Measurements from ENCODE around the gene CDK19.
"Not testable (repeated sequence)": the region's sequence is repeated elsewhere in the genome, so short reads cannot be mapped to it uniquely, and the experiment has no call there.

CDK19 gene

GRCh38 chr6:110744991-110745390, 70.3 kb downstream of the CDK19 start:
- no peak for TF ChIP-seq CTCF (IDR thresholded peaks at IDR 0.05; ENCODE audit: borderline replicate concordance, insufficient read depth, low read depth, low read length)
- H3K4me3 ChIP-seq (ENCODE audit: low read depth, low read length), result no peak overlapping the region

- not testable (repeated sequence) for H3K4me3 ChIP-seq (ENCODE audit: low read depth, low read length)
Measured at GRCh38 chr6:110742552-110742951, 72.7 kb downstream of the CDK19 start.

- H3K4me3 ChIP-seq (ENCODE audit: low read depth, low read length), result no peak overlapping the region
- no peak for TF ChIP-seq CTCF (IDR thresholded peaks at IDR 0.05; ENCODE audit: borderline replicate concordance, insufficient read depth, low read depth, low read length)
Measured at GRCh38 chr6:110741517-110741916, 73.8 kb downstream of the CDK19 start.

GRCh38 chr6:110738899-110739365, 76.3 kb downstream of the CDK19 start:
- TF ChIP-seq CTCF (IDR thresholded peaks at IDR 0.05; ENCODE audit: borderline replicate concordance, insufficient read depth, low read depth, low read length), result no peak
- H3K4me3 ChIP-seq (ENCODE audit: low read depth, low read length), result no peak overlapping the region

GRCh38 chr6:110735666-110736065, 79.6 kb downstream of the CDK19 start:
- no peak overlapping the region for H3K4me3 ChIP-seq (ENCODE audit: low read depth, low read length)
- TF ChIP-seq CTCF (IDR thresholded peaks at IDR 0.05; ENCODE audit: borderline replicate concordance, insufficient read depth, low read depth, low read length), result no peak

- no peak overlapping the region for H3K4me3 ChIP-seq (ENCODE audit: low read depth, low read length)
- TF ChIP-seq CTCF (IDR thresholded peaks at IDR 0.05; ENCODE audit: borderline replicate concordance, insufficient read depth, low read depth, low read length), result no peak
Measured at GRCh38 chr6:110731898-110732297, 83.4 kb downstream of the CDK19 start.

GRCh38 chr6:110731196-110731595, 84.1 kb downstream of the CDK19 start:
- TF ChIP-seq CTCF (IDR thresholded peaks at IDR 0.05; ENCODE audit: borderline replicate concordance, insufficient read depth, low read depth, low read length), result no peak
- no peak overlapping the region for H3K4me3 ChIP-seq (ENCODE audit: low read depth, low read length)

- no peak for TF ChIP-seq CTCF (IDR thresholded peaks at IDR 0.05; ENCODE audit: borderline replicate concordance, insufficient read depth, low read depth, low read length)
- H3K4me3 ChIP-seq (ENCODE audit: low read depth, low read length), result no peak overlapping the region
Measured at GRCh38 chr6:110728501-110728900, 86.8 kb downstream of the CDK19 start.
